SK-N-SH (cell line): Measurements from ENCODE around the gene CUEDC2.

Source experiments
- CTCF ChIP-seq: fragments of 200-600 bp; sonication (generic); IDR thresholded peaks from 2 replicates; pipeline ENCODE4 v1.6.1; 2017; ENCODE audit warnings: antibody characterized with exemption, mild to moderate bottlenecking, moderate library complexity
- USF2 ChIP-seq: fragments of 150-350 bp; IDR thresholded peaks from 2 replicates; pipeline ENCODE4 v1.6.1; 2017; ENCODE audit warnings: antibody characterized with exemption, low read length, low read depth, borderline replicate concordance

GRCh38 chr10:102404361-102405107 is 27.8 kb downstream of the CUEDC2 start:
- no peak for TF ChIP-seq CTCF
- no peak for TF ChIP-seq USF2
